ENCODE data around the gene GDPD5.

GRCh38 chr11:75430714-75431532 is 94.8 kb downstream of the GDPD5 start:
- TF ChIP-seq POLR2AphosphoS5 (IDR thresholded peaks at IDR 0.05; ENCODE audit: insufficient read depth in 1 of 2, low read depth in 1 of 2) = no peak
- TF ChIP-seq, protein P1, sequence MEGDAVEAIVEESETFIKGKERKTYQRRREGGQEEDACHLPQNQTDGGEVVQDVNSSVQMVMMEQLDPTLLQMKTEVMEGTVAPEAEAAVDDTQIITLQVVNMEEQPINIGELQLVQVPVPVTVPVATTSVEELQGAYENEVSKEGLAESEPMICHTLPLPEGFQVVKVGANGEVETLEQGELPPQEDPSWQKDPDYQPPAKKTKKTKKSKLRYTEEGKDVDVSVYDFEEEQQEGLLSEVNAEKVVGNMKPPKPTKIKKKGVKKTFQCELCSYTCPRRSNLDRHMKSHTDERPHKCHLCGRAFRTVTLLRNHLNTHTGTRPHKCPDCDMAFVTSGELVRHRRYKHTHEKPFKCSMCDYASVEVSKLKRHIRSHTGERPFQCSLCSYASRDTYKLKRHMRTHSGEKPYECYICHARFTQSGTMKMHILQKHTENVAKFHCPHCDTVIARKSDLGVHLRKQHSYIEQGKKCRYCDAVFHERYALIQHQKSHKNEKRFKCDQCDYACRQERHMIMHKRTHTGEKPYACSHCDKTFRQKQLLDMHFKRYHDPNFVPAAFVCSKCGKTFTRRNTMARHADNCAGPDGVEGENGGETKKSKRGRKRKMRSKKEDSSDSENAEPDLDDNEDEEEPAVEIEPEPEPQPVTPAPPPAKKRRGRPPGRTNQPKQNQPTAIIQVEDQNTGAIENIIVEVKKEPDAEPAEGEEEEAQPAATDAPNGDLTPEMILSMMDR (IDR thresholded peaks at IDR 0.05) = no peak

Measured in vagina (tissue), 2 donors.